GM19023 (cell line): ENCODE results near the gene TOGARAM2.

Experiments used
- ATAC-seq: cut with Tn5 transposase; IDR thresholded peaks from one replicate; pipeline ENCODE4 v1.9.1; 2021; ENCODE audit warnings: mild to moderate bottlenecking, moderate library complexity; ENCODE audit not compliant: unreplicated experiment

TOGARAM2 gene

GRCh38 chr2:28997847-28998735 lies 17.0 kb downstream of the TOGARAM2 start:
- no peak for ATAC-seq

GRCh38 chr2:29000481-29000880 lies 19.4 kb downstream of the TOGARAM2 start:
- ATAC-seq: peak; percentile 91

GRCh38 chr2:29000956-29001355 lies 19.9 kb downstream of the TOGARAM2 start:
- ATAC-seq: no peak

- no peak for ATAC-seq
Observed at GRCh38 chr2:29001806-29002205, 20.7 kb downstream of the TOGARAM2 start.

GRCh38 chr2:29004755-29005154 lies 23.7 kb downstream of the TOGARAM2 start:
- no peak for ATAC-seq

- no peak for ATAC-seq
Observed at GRCh38 chr2:29005331-29005730, 24.2 kb downstream of the TOGARAM2 start.

GRCh38 chr2:29006092-29006979 lies 25.2 kb downstream of the TOGARAM2 start:
- no peak for ATAC-seq

- no peak for ATAC-seq
Observed at GRCh38 chr2:29006980-29007301, 25.8 kb downstream of the TOGARAM2 start.

GRCh38 chr2:29009270-29009669 lies 28.2 kb downstream of the TOGARAM2 start:
- no peak for ATAC-seq

- ATAC-seq: no peak
Observed at GRCh38 chr2:29009711-29010677, 28.9 kb downstream of the TOGARAM2 start.

GRCh38 chr2:29010946-29011345 lies 29.8 kb downstream of the TOGARAM2 start:
- no peak for ATAC-seq

GRCh38 chr2:29011418-29012060 lies 30.4 kb downstream of the TOGARAM2 start:
- ATAC-seq: no peak

GRCh38 chr2:29012211-29012681 lies 31.1 kb downstream of the TOGARAM2 start:
- ATAC-seq: no peak

- ATAC-seq: no peak
Observed at GRCh38 chr2:29013057-29013780, 32.1 kb downstream of the TOGARAM2 start.

- peak; percentile 5 for ATAC-seq
Observed at GRCh38 chr2:29014331-29014730, 33.2 kb downstream of the TOGARAM2 start.

GRCh38 chr2:29014811-29015421 lies 33.8 kb downstream of the TOGARAM2 start:
- peak; percentile 55 for ATAC-seq

- no peak for ATAC-seq
Observed at GRCh38 chr2:29015701-29016470, 34.8 kb downstream of the TOGARAM2 start.

GRCh38 chr2:29016504-29016903 lies 35.4 kb downstream of the TOGARAM2 start:
- ATAC-seq: no peak
